ENCODE data around the gene CRIM1.
"Not testable (repeated sequence)": the region's sequence is repeated elsewhere in the genome, so short reads cannot be mapped to it uniquely, and the experiment has no call there.

CRIM1 gene, protein sequence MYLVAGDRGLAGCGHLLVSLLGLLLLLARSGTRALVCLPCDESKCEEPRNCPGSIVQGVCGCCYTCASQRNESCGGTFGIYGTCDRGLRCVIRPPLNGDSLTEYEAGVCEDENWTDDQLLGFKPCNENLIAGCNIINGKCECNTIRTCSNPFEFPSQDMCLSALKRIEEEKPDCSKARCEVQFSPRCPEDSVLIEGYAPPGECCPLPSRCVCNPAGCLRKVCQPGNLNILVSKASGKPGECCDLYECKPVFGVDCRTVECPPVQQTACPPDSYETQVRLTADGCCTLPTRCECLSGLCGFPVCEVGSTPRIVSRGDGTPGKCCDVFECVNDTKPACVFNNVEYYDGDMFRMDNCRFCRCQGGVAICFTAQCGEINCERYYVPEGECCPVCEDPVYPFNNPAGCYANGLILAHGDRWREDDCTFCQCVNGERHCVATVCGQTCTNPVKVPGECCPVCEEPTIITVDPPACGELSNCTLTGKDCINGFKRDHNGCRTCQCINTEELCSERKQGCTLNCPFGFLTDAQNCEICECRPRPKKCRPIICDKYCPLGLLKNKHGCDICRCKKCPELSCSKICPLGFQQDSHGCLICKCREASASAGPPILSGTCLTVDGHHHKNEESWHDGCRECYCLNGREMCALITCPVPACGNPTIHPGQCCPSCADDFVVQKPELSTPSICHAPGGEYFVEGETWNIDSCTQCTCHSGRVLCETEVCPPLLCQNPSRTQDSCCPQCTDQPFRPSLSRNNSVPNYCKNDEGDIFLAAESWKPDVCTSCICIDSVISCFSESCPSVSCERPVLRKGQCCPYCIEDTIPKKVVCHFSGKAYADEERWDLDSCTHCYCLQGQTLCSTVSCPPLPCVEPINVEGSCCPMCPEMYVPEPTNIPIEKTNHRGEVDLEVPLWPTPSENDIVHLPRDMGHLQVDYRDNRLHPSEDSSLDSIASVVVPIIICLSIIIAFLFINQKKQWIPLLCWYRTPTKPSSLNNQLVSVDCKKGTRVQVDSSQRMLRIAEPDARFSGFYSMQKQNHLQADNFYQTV

DNA sequence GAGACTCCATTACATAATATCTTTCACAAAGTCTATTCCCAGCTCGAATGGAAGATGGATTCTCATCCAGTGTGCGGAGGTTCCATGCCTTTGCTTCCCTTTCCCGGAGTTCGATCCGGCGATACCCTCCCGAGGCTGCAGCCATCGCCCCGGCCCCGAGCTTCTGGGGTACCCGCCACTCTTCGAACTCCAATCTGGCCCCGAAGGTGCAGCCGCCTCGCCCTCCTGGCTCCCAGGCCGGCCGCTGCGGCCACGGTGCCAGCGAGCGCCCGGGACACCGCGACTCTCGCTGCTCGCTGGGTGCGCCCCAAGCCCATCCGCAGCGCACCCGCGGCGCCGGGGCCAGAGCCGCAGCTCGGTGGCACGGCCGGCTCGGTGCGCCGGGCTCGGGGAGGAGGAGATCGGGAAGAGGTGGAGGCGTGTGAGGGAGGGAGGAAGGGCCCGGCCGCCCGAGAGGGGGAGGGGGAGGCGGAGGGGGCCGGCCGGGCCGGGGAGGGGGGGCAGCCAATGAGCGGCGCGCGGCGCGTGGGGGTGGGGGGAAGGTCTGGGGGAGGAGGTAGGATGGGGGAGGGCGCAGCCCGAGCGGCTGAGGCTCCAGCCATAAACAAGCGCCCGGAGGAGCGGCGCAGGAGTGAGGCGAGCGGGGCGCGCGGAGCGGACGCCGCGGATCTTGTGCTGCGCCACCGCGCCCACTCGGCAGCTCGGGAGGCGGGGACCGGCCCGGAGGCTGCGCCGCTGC is at the start of gene CRIM1:
Gene CRIM1 (plus strand): TSS at position 628 of the 739 bp plus-strand sequence. CDS start 515 bp downstream, outside the sequence.
- DNase-seq = peak; percentile 76
- Mint-ChIP-seq H3K27me3 (peaks cover 44% of the 10 kb centered on the region), H3K27ac (peak within 1 kb of the TSS; percentile 53)

DNA sequence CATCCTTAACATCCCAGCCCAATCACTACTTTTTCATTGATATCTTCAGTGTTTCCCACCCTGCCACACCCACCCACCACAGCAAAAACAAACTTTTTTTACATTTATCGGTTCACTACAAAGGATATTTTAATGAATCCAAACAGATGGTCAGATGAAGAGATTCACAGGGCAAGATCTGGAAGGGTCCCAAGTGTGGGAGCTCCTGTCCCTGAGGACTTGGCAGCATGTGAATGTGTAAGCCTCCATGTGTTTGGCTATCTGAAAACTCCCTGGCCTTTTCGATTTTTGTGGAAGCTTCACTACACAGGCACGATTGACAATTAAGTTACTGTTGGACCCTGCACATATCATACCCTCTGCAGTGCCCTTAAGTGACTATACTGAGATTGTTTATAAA is 48.1 kb upstream of the CRIM1 start:
- Mint-ChIP-seq H3K27ac (no peak overlapping the region), H3K9me3 (peaks cover 13% of the 10 kb centered on the region), H3K27me3 (no peaks in the 10 kb centered on the region), H3K4me1 (ENCODE audit: low read depth) (peaks cover 28% of the 10 kb centered on the region), H3K36me3 (ENCODE audit: low read depth) (no peaks in the 10 kb centered on the region), H3K4me3 (no peak overlapping the region)
- no peak for DNase-seq

More for the DNA sequence above, at the start of gene CRIM1:
- H3K9me3 Mint-ChIP-seq = no peaks in the 10 kb centered on the region
- peaks cover 4% of the 10 kb centered on the region for H3K36me3 Mint-ChIP-seq (ENCODE audit: low read depth)
- peaks cover 40% of the 10 kb centered on the region for H3K4me1 Mint-ChIP-seq (ENCODE audit: low read depth)
- peak within 1 kb of the TSS; percentile 78 for H3K4me3 Mint-ChIP-seq

DNA sequence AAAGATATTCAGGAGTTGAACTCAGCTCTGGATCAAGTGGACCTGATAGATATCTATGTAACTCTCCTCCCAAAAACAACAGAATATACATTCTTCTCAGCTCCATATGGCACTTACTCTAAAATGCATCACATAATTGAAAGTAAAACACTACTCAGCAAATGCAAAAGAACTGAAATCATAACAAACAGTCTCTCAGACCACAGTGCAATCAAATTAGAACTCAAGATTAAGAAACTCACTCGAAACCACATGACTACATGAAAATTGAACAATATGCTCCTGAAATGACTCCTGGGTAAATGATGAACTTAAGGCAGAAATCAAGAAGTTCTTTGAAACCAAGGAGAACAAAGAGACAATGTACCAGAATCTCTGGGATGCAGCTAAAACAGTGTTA is 45.1 kb upstream of the CRIM1 start:
- Mint-ChIP-seq H3K27ac (peak overlapping the region; percentile 50), H3K9me3 (peaks cover 14% of the 10 kb centered on the region), H3K4me1 (ENCODE audit: low read depth) (peaks cover 29% of the 10 kb centered on the region)
- not testable (repeated sequence) for H3K27me3 Mint-ChIP-seq; H3K4me3 Mint-ChIP-seq; H3K36me3 Mint-ChIP-seq (ENCODE audit: low read depth); DNase-seq

DNA sequence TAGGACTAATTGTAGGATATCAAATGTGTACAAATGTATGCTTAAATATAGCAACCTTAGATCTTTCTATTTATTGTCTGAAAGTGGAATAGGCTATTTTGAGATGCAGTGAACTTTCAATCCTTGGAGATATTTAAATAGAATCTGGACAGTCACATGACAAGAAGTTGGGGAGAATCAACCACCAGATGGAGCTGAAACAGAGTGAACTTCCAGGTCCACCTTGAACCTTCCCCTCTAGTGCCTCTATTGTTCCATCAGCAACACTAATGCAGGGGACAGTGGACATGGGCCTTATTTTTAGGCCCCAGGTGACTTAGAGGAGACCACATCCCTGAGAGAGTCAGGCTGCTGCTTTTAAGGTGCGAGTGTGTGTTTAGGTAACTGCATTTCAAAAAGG is 37.0 kb upstream of the CRIM1 start:
- peaks cover 6% of the 10 kb centered on the region for H3K9me3 Mint-ChIP-seq
- H3K4me3 Mint-ChIP-seq = no peak overlapping the region
- no peak overlapping the region for H3K27ac Mint-ChIP-seq
- H3K27me3 Mint-ChIP-seq = peaks cover 6% of the 10 kb centered on the region
- peaks cover 3% of the 10 kb centered on the region for H3K4me1 Mint-ChIP-seq (ENCODE audit: low read depth)
- no peaks in the 10 kb centered on the region for H3K36me3 Mint-ChIP-seq (ENCODE audit: low read depth)
- DNase-seq = no peak

DNA sequence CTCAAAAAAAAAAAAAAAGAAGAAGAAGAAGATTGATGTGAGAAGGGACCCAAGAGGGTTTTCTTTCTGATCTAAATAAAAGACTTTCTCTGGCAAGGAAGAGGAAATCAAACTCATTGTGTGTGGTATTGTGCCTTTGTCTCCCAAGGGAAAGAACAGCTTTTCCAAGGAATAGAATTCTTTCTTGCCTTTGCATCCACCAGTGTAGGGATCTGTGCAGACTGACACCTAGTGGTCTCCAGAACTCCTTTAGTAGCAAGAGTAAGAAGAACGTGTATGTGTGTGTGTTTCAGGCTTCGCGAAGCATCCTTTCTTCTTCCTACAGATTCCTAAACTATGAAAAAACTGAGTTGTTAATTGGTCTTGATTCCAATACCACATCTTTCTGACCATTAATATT is 33.5 kb upstream of the CRIM1 start:
- DNase-seq = no peak
- H3K4me1 Mint-ChIP-seq (ENCODE audit: low read depth) = peaks cover 3% of the 10 kb centered on the region
- H3K9me3 Mint-ChIP-seq = no peaks in the 10 kb centered on the region
- no peak overlapping the region for H3K4me3 Mint-ChIP-seq
- H3K36me3 Mint-ChIP-seq (ENCODE audit: low read depth) = no peaks in the 10 kb centered on the region
- H3K27me3 Mint-ChIP-seq = peaks cover 6% of the 10 kb centered on the region
- H3K27ac Mint-ChIP-seq = no peak overlapping the region

DNA sequence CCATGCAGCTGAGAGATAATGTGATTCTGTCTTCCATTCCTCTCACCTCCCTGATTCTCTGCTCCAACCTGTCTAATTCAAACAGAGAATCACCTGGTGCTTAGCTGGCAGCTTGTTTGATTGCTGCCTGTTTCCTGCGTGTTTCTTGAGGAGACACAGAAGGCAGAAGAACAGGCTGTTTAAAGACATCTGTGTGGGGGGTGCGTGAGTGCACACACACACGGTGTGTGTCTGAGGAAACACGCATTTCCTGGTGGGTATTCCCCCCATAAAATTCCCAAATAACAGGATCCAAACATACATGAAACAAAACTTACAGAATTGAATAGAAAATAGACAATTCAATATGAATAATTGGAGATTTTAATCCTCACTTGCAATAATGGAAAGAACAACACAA is 29.3 kb upstream of the CRIM1 start:
- DNase-seq = no peak
- no peaks in the 10 kb centered on the region for H3K36me3 Mint-ChIP-seq (ENCODE audit: low read depth)
- no peak overlapping the region for H3K4me3 Mint-ChIP-seq
- H3K27ac Mint-ChIP-seq = no peak overlapping the region
- peaks cover 6% of the 10 kb centered on the region for H3K27me3 Mint-ChIP-seq
- peaks cover 3% of the 10 kb centered on the region for H3K4me1 Mint-ChIP-seq (ENCODE audit: low read depth)
- no peaks in the 10 kb centered on the region for H3K9me3 Mint-ChIP-seq

DNA sequence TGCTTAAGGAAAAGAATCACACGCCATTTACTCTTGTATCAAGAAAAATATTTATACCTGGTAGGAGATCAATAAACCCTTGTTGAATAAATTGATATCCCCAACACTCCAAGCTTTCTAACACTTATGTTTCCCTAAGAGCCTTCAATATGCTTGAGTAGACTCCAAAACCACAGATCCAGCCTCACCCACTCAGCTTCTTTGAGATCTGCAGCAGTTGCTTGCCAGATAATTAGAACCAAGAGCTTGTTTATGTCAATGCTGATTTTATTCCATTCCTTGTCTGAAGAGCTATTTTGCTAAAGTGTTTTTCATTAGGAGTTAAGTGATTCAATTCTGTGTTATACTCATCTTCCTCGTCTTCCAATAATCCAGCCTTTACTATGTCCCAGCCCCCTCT is 26.3 kb upstream of the CRIM1 start:
- Mint-ChIP-seq H3K36me3 (ENCODE audit: low read depth) (no peaks in the 10 kb centered on the region), H3K4me1 (ENCODE audit: low read depth) (peaks cover 6% of the 10 kb centered on the region), H3K4me3 (no peak overlapping the region), H3K9me3 (no peaks in the 10 kb centered on the region), H3K27me3 (no peaks in the 10 kb centered on the region), H3K27ac (no peak overlapping the region)
- DNase-seq = no peak

DNA sequence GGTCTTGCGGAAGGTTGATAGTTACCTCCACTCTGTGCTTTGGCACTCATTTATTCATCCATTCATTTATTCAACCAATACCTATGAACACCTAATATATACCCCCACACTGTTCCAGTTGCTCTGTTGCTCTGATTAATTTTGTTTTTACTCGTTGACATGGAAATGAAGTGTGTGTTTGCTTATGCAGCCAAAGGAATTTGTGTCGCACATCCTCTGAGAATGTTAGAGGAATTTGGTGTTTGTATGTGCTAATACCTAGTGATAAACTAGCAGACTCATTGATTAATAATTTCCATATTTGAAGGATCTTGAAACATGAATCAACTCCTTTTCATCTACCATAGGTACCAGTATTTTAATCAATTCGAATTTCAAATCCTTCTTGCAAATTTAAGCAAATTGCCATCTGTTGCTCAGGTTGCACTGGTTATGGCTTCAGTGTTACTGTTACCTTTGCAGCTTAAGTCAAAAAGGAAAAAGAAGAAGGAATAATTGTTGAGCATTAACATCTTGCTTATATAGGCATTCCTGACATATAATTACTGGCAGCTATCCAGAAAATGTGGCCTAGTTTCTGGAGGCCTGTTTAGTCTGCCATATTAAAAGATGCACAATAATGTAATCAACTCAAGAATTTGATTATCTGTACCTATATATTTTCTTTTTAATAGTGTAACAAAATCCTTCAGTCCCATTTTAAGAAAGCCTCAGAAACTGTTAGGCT is 25.7 kb upstream of the CRIM1 start:
- H3K27ac Mint-ChIP-seq = no peak overlapping the region
- DNase-seq = no peak
- no peaks in the 10 kb centered on the region for H3K9me3 Mint-ChIP-seq
- H3K4me3 Mint-ChIP-seq = no peak overlapping the region
- peaks cover 6% of the 10 kb centered on the region for H3K4me1 Mint-ChIP-seq (ENCODE audit: low read depth)
- H3K27me3 Mint-ChIP-seq = no peaks in the 10 kb centered on the region
- no peaks in the 10 kb centered on the region for H3K36me3 Mint-ChIP-seq (ENCODE audit: low read depth)

DNA sequence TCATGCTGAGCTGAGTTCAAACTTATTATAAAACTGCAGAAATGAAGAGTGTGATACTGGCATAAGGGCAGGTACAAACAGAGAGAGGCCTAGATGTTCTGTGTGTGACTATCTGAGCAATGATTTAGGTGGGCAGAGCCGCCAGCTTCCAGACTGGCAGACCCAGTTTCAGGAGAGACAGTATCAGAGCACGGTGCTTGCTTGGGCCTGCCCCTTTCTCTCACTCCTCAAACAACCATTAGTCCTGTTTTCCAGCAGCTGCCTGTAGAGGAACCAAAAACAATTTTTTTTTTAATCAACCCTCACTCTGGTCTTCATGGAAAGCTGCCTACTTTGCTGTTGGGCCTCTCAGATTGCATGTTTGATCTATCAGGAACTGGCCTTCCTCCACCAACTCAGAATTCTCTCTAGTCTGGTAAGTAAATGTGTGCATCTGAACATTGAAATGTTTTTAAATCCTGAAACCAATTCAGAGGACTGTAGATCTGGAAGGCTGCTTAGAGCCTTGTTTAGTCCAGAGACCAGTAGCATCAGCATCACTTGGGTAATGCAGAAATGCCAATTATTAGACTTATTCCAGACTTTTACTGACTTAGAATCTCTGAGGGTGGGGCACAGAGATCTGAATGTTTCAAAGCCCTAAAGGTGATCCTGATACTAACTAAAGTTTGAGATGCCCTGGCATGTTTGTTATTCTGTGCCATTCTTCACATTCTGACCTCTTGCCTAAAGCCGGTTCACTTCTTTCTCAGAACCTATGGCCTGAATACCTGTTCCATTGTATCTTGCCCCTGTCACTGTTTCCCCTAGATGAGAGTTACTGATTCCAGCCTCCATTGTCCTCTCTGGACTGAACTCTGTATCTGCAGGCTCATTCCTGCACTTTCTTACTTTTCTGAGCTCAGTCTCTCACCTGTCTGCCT is 24.8 kb upstream of the CRIM1 start:
- peaks cover 6% of the 10 kb centered on the region for H3K4me1 Mint-ChIP-seq (ENCODE audit: low read depth)
- DNase-seq = no peak

DNA sequence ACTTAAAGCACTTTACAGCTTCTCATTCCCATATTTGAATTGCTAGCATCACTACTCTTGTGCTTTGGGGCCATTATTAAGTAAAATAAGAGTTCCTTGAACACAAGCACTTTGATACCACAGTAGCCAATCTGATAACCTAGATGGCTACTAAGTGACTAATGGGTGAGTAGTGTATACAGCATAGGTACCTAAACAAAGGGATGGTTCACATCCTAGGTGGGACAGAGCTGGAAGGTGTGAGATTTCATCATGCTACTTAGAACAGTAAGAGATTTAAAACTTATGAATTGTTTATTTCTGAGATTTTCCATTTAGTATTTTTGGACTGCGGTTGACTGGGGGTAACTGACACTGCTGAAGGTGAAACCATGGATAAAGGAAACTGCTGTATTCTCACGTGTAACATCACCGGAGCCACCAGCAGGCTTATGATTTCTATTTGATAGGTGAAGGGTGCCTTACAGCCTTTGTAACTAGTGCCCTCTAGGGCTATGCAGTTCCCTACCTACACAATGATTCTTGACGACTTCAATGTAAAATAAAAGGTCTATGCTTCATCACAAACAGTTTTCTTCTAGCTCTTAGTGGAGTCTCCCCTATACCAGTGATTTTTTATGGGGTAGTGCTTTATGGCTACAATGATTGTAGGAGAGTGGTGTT is 22.1 kb upstream of the CRIM1 start:
- no peak for DNase-seq
- Mint-ChIP-seq H3K4me3 (no peak overlapping the region), H3K9me3 (no peaks in the 10 kb centered on the region), H3K36me3 (ENCODE audit: low read depth) (no peaks in the 10 kb centered on the region), H3K27ac (no peak overlapping the region), H3K27me3 (peaks cover 7% of the 10 kb centered on the region), H3K4me1 (ENCODE audit: low read depth) (peaks cover 13% of the 10 kb centered on the region)

More for the DNA sequence above, 24.8 kb upstream of the CRIM1 start:
- H3K27me3 Mint-ChIP-seq = peaks cover 3% of the 10 kb centered on the region
- H3K36me3 Mint-ChIP-seq (ENCODE audit: low read depth) = no peaks in the 10 kb centered on the region
- H3K4me3 Mint-ChIP-seq = no peak overlapping the region
- no peak overlapping the region for H3K27ac Mint-ChIP-seq
- H3K9me3 Mint-ChIP-seq = no peaks in the 10 kb centered on the region

DNA sequence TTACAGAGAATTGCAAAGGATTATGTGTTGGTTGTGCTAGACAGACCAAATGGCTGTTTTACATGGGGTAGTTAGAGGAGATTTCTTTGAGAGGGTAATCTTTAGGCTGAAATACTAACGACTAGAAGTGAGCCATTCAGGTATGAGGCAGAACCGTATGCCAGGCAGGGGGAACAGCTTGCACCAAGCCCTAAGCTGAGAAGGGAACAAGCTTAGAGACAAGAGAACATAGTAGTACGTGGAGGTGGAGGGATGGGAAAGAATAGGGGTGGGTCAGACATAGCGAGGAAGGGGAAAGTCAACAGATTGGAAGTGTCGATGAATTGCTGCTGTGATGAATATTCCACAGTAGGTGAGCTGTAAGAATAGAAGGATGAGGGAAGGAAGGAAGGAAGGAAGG is 20.0 kb upstream of the CRIM1 start:
- no peaks in the 10 kb centered on the region for H3K9me3 Mint-ChIP-seq
- H3K4me3 Mint-ChIP-seq = no peak overlapping the region
- peaks cover 13% of the 10 kb centered on the region for H3K4me1 Mint-ChIP-seq (ENCODE audit: low read depth)
- peaks cover 7% of the 10 kb centered on the region for H3K27me3 Mint-ChIP-seq
- H3K27ac Mint-ChIP-seq = no peak overlapping the region
- no peak for DNase-seq
- no peaks in the 10 kb centered on the region for H3K36me3 Mint-ChIP-seq (ENCODE audit: low read depth)

DNA sequence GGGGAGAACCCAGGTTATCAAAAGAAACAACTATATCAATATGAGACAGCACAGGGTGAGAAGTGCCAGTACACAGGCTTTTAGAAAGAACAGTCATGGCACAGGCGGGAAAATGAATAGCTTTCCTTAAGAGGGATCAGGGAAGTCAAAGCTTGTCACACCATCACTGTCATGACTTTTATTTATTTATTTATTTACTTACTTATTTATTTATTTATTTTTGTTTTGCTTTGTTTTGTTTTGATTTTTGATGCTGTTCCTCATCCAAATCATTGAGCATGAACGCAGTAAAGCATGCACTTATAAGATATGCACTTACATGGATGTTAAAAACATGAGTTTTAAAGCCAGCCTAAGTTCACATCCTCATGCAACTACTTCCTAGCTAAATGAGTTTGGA is 19.3 kb upstream of the CRIM1 start:
- DNase-seq = no peak
- Mint-ChIP-seq H3K36me3 (ENCODE audit: low read depth) (no peaks in the 10 kb centered on the region), H3K27ac (no peak overlapping the region), H3K4me3 (no peak overlapping the region), H3K27me3 (peaks cover 7% of the 10 kb centered on the region), H3K9me3 (no peaks in the 10 kb centered on the region), H3K4me1 (ENCODE audit: low read depth) (peaks cover 13% of the 10 kb centered on the region)

All from activated T-cell treated with anti-CD3 and anti-CD28 coated beads, Interleukin-2, amount 50 U/mL, for 24 hours (primary cell).